ENCODE results near the gene RPUSD2.
A peak's percentile ranks its signal among the peaks of the same experiment; 100 is the strongest.

RPUSD2 gene

GRCh38 chr15:40591389-40591788 lies 22.3 kb downstream of the RPUSD2 start:
- Histone ChIP-seq H3K9ac (ENCODE audit: low read length) (no peak overlapping the region), H3K9me3 (ENCODE audit: low read length) (no peaks in the 10 kb centered on the region), H3K36me3 (ENCODE audit: insufficient read depth, low read length) (no peaks in the 10 kb centered on the region), H2AFZ (ENCODE audit: low read length) (no peak overlapping the region), H4K20me1 (ENCODE audit: insufficient read depth, low read length) (no peaks in the 10 kb centered on the region), H3K79me2 (ENCODE audit: insufficient read depth, low read length) (peaks cover 18% of the 10 kb centered on the region), H3K4me2 (ENCODE audit: low read length) (peak overlapping the region; percentile 76), H3K4me3 (ENCODE audit: low read depth, low read length, poor library complexity, severe bottlenecking) (peak overlapping the region; percentile 62), H3K27ac (ENCODE audit: low read depth, low read length, poor library complexity, severe bottlenecking) (peak overlapping the region; percentile 31), H3K4me1 (ENCODE audit: insufficient read depth, low read length, severe bottlenecking) (peaks cover 42% of the 10 kb centered on the region), H3K9me2 (ENCODE audit: low read depth, low read length) (no peaks in the 10 kb centered on the region), H3F3A (ENCODE audit: insufficient read depth, low read length) (peaks cover 10% of the 10 kb centered on the region), H3K27me3 (ENCODE audit: insufficient read depth, low read length) (no peaks in the 10 kb centered on the region)
- no peak for TF ChIP-seq EZH2 (IDR thresholded peaks at IDR 0.05; ENCODE audit: borderline replicate concordance, low read length)
- TF ChIP-seq CTCF (IDR thresholded peaks at IDR 0.05; ENCODE audit: low read length): no peak

- no peaks in the 10 kb centered on the region for H3K9me2 ChIP-seq (ENCODE audit: low read depth, low read length)
- H3K4me1 ChIP-seq (ENCODE audit: insufficient read depth, low read length, severe bottlenecking): peaks cover 47% of the 10 kb centered on the region
- peak overlapping the region; percentile 80 for H3K4me3 ChIP-seq (ENCODE audit: low read depth, low read length, poor library complexity, severe bottlenecking)
- peak overlapping the region; percentile 51 for H3K27ac ChIP-seq (ENCODE audit: low read depth, low read length, poor library complexity, severe bottlenecking)
- no peak overlapping the region; the same call in 1 of the 2 replicates for H3K9ac ChIP-seq (ENCODE audit: low read length)
- H2AFZ ChIP-seq (ENCODE audit: low read length): peak overlapping the region; percentile 57; the same call in 1 of the 2 replicates
- TF ChIP-seq EZH2 (IDR thresholded peaks at IDR 0.05; ENCODE audit: borderline replicate concordance, low read length): no peak
- no peak for TF ChIP-seq CTCF (IDR thresholded peaks at IDR 0.05; ENCODE audit: low read length)
- no peaks in the 10 kb centered on the region for H4K20me1 ChIP-seq (ENCODE audit: insufficient read depth, low read length)
- H3F3A ChIP-seq (ENCODE audit: insufficient read depth, low read length): peaks cover 10% of the 10 kb centered on the region
- no peaks in the 10 kb centered on the region for H3K27me3 ChIP-seq (ENCODE audit: insufficient read depth, low read length)
- peaks cover 36% of the 10 kb centered on the region for H3K79me2 ChIP-seq (ENCODE audit: insufficient read depth, low read length)
- H3K9me3 ChIP-seq (ENCODE audit: low read length): no peaks in the 10 kb centered on the region
- H3K36me3 ChIP-seq (ENCODE audit: insufficient read depth, low read length): no peaks in the 10 kb centered on the region; the same call in 1 of the 2 replicates
- H3K4me2 ChIP-seq (ENCODE audit: low read length): peak overlapping the region; percentile 99
Measured at GRCh38 chr15:40593165-40593564, 24.1 kb downstream of the RPUSD2 start.

- TF ChIP-seq EZH2 (IDR thresholded peaks at IDR 0.05; ENCODE audit: borderline replicate concordance, low read length): no peak
- TF ChIP-seq CTCF (IDR thresholded peaks at IDR 0.05; ENCODE audit: low read length): no peak
- peaks cover 47% of the 10 kb centered on the region for H3K4me1 ChIP-seq (ENCODE audit: insufficient read depth, low read length, severe bottlenecking)
- peak within 1 kb of the TSS; percentile 92 for H3K27ac ChIP-seq (ENCODE audit: low read depth, low read length, poor library complexity, severe bottlenecking)
- peak within 1 kb of the TSS; percentile 58 for H2AFZ ChIP-seq (ENCODE audit: low read length)
- peaks cover 43% of the 10 kb centered on the region for H3K79me2 ChIP-seq (ENCODE audit: insufficient read depth, low read length)
- H3K9me2 ChIP-seq (ENCODE audit: low read depth, low read length): no peaks in the 10 kb centered on the region
- peak within 1 kb of the TSS; percentile 80 for H3K4me3 ChIP-seq (ENCODE audit: low read depth, low read length, poor library complexity, severe bottlenecking)
- H3K36me3 ChIP-seq (ENCODE audit: insufficient read depth, low read length): peaks cover 5% of the 10 kb centered on the region; the same call in 1 of the 2 replicates
- no peaks in the 10 kb centered on the region for H3K27me3 ChIP-seq (ENCODE audit: insufficient read depth, low read length)
- peak within 1 kb of the TSS; percentile 99 for H3K4me2 ChIP-seq (ENCODE audit: low read length)
- peak within 1 kb of the TSS; percentile 80 for H3K9ac ChIP-seq (ENCODE audit: low read length)
- no peaks in the 10 kb centered on the region for H3K9me3 ChIP-seq (ENCODE audit: low read length)
- H4K20me1 ChIP-seq (ENCODE audit: insufficient read depth, low read length): no peaks in the 10 kb centered on the region
- peaks cover 10% of the 10 kb centered on the region for H3F3A ChIP-seq (ENCODE audit: insufficient read depth, low read length)
Measured at GRCh38 chr15:40593588-40594428, 24.7 kb downstream of the RPUSD2 start, which contains the start of gene KNL1. Gene KNL1 (plus strand): TSS chr15:40594249. CDS start chr15:40602932, 8,683 bp downstream.

All from OCI-LY1 (cell line).